Muscle layer of duodenum (tissue), 2 donors: ENCODE measurements around the gene UBTD1.

Experiments
- H3K27ac ChIP-seq: one replicate; pipeline ENCODE4 v1.7.0; 2013; ENCODE audit warnings: mild to moderate bottlenecking, low read length
- H3K27me3 ChIP-seq: one replicate; pipeline ENCODE4 v1.7.0; 2013; ENCODE audit warnings: low read depth, mild to moderate bottlenecking, control low read depth, low read length
- H3K36me3 ChIP-seq, 2 donors: one replicate each; pipeline ENCODE4 v1.7.0; 2013; ENCODE audit warnings: low read length in 2 of 2, control low read depth in 1 of 2, mild to moderate bottlenecking in 1 of 2; ENCODE audit not compliant: insufficient read depth in 2 of 2, control insufficient read depth in 1 of 2
- H3K4me1 ChIP-seq, 2 donors: one replicate each; pipeline ENCODE4 v1.7.0; 2013; ENCODE audit warnings: low read length in 2 of 2, mild to moderate bottlenecking in 2 of 2, control low read depth in 1 of 2, moderate library complexity in 1 of 2; ENCODE audit not compliant: insufficient read depth in 2 of 2, control insufficient read depth in 1 of 2
- H3K4me3 ChIP-seq, 2 donors: one replicate each; pipeline ENCODE4 v1.7.0; 2013; ENCODE audit warnings: low read length in 2 of 2, low read depth in 1 of 2, mild to moderate bottlenecking in 1 of 2
- H3K9me3 ChIP-seq, 2 donors: one replicate each; pipeline ENCODE4 v1.7.0; 2013; ENCODE audit warnings: low read length in 2 of 2, control low read depth in 1 of 2, mild to moderate bottlenecking in 1 of 2; ENCODE audit not compliant: control insufficient read depth in 1 of 2
- donor health status: healthy.

The UBTD1 gene

DNA sequence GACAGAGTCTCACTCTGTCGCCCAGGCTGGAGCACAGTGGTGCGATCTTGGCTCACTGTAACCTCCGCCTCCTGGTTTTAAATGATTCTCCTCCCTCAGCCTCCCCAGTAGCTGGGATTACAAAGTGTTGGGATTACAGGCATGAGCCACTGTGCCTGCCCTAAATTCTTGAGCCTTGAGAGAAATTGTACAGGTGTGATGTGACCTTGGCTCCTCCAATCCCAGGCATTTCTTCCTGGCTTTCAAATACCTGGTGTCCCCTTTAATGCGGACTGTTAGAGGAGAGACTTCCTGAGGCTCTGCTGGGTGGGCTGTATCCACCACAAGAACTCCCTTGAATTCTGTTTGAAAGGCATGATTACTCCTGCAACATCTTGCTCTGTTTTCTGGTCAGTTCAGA is 119.6 kb downstream of the UBTD1 start:
- peaks cover 0 to 7% of the 10 kb centered on the region in 2 donors for H3K36me3 ChIP-seq
- no peak overlapping the region for H3K4me3 ChIP-seq
- no peaks in the 10 kb centered on the region for H3K27me3 ChIP-seq
- no peaks in the 10 kb centered on the region for H3K4me1 ChIP-seq
- no peaks in the 10 kb centered on the region for H3K9me3 ChIP-seq
- H3K27ac ChIP-seq, result no peak overlapping the region

DNA sequence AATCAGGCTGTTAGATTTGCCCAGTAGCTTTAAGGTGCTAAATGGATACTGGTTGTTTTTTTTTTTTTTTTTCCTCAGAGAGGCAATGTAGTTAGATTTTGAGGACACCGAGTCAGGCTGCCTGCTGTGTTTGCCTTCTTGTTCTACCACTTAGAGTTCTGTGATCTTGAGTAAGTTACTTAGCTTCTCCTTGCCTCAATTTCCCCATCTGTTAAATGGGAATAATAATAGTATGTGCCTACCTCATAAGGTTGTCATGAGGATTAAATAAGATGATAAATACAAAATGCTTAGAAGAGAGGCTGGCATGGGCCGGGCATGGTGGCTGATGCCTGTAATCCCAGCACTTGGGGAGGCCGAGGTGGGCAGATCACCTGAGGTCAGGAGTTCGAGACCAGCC is 120.0 kb downstream of the UBTD1 start:
- peaks cover 0 to 7% of the 10 kb centered on the region in 2 donors for H3K36me3 ChIP-seq
- H3K27ac ChIP-seq, result no peak overlapping the region
- no peaks in the 10 kb centered on the region for H3K9me3 ChIP-seq
- H3K4me3 ChIP-seq, result no peak overlapping the region
- no peaks in the 10 kb centered on the region for H3K4me1 ChIP-seq
- no peaks in the 10 kb centered on the region for H3K27me3 ChIP-seq
